Measurements from ENCODE around the gene PCBD2. TPM values are rescaled to one million over a fixed set of nuclear protein-coding genes. Genes with fewer than 3 reads are reported as not detected.
"Not testable (repeated sequence)": the region's sequence is repeated elsewhere in the genome, so short reads cannot be mapped to it uniquely, and the experiment has no call there.

Gene PCBD2
- total and polyA plus RNA-seq, 2 of the 4 experiments (the other 2 are of a cell fraction), result 2.2 to 2.7 TPM

- Histone ChIP-seq H3K27me3 (ENCODE audit: control insufficient read depth, insufficient read depth, low read length) (no peaks in the 10 kb centered on the region), H3K18ac (ENCODE audit: low read depth, low read length) (no peak overlapping the region), H2BK5ac (ENCODE audit: low read depth, low read length, poor library complexity, severe bottlenecking) (no peak overlapping the region), H2AFZ (replicated peaks; ENCODE audit: low read length, poor library complexity) (no peak overlapping the region), H3K4me2 (ENCODE audit: low read depth, low read length) (no peak overlapping the region), H3K4me1 (ENCODE audit: control insufficient read depth, insufficient read depth, low read length) (no peaks in the 10 kb centered on the region), H3K27ac (ENCODE audit: insufficient read depth, low read length) (no peak overlapping the region), H3K23ac (ENCODE audit: low read depth, low read length) (no peak overlapping the region), H4K5ac (ENCODE audit: low read depth, low read length) (no peak overlapping the region), H3K36me3 (ENCODE audit: control insufficient read depth, insufficient read depth, low read length) (no peaks in the 10 kb centered on the region), H4K91ac (ENCODE audit: insufficient read depth, low read depth, low read length) (no peak overlapping the region), H3K9me1 (ENCODE audit: insufficient read depth, low read length) (no peaks in the 10 kb centered on the region), H3K14ac (replicated peaks; ENCODE audit: low read depth, low read length) (no peak overlapping the region), H3K9me3 (ENCODE audit: control insufficient read depth, insufficient read depth, low read length) (no peaks in the 10 kb centered on the region), H2AK9ac (replicated peaks; ENCODE audit: low read depth, low read length, poor library complexity) (no peak overlapping the region), H2AK5ac (ENCODE audit: low read depth, low read length) (no peak overlapping the region), H3K4ac (ENCODE audit: low read depth, low read length) (no peak overlapping the region), H2BK15ac (ENCODE audit: low read depth, low read length) (no peak overlapping the region), H2BK20ac (ENCODE audit: low read depth, low read length) (no peak overlapping the region), H3K56ac (ENCODE audit: extremely low read depth, insufficient read depth, low read length) (no peak overlapping the region), H2BK120ac (ENCODE audit: low read depth, low read length) (no peak overlapping the region), H3K9ac (ENCODE audit: low read depth, low read length) (no peak overlapping the region), H4K20me1 (ENCODE audit: insufficient read depth, low read length) (no peaks in the 10 kb centered on the region), H3K79me1 (ENCODE audit: low read depth in 1 of 2, low read length in 2 of 2) (no peaks in the 10 kb centered on the region), H3K4me3 (ENCODE audit: insufficient read depth, low read depth, low read length) (no peak overlapping the region), H4K8ac (ENCODE audit: low read depth in 2 of 2, low read length in 2 of 2) (no peak overlapping the region)
- in situ Hi-C loops (cut with MboI; ENCODE audit: low sequenced_read_pairs), result no loop called here
- no peak for ATAC-seq (ENCODE audit: low read depth)
- no TSS peak for BruUV-seq (replicated peaks)
- dilution Hi-C loops (cut with HindIII; ENCODE audit: low sequenced_read_pairs, unreplicated experiment), result no loop called here
- intact Hi-C loops (cut with micrococcal nuclease), result loop anchor here (10.0 kb wide), 1 partner anchor 62 kb away; no protein-coding TSS in a partner anchor
- TF ChIP-seq SMC3 (IDR thresholded peaks at IDR 0.05; ENCODE audit: low read depth, low read length) (no peak), POLR2A (IDR thresholded peaks at IDR 0.05; ENCODE audit: low read depth, low read length) (no peak), BHLHE40 (IDR thresholded peaks at IDR 0.05; ENCODE audit: low read depth, low read length) (no peak), MAZ (IDR thresholded peaks at IDR 0.05; ENCODE audit: borderline replicate concordance, low read depth, low read length) (no peak), RAD21 (IDR thresholded peaks at IDR 0.05; ENCODE audit: low read length) (no peak)
- DNase-seq, result no peak
- ChIA-PET POLR2A (ENCODE audit: unreplicated experiment) (no interaction called here), CTCF (no interaction called here)
- WGBS, 2 experiments (ENCODE audit: extremely low coverage in 2 of 2, insufficient read length in 1 of 2), result 51% methylated on average over 3 of the region's 11 CpGs; no CpG with 5 or more reads in 1 of the 2 experiments
These were observed 92.1 kb downstream of the PCBD2 start for GRCh38 chr5:134997015-134997414.

DNA sequence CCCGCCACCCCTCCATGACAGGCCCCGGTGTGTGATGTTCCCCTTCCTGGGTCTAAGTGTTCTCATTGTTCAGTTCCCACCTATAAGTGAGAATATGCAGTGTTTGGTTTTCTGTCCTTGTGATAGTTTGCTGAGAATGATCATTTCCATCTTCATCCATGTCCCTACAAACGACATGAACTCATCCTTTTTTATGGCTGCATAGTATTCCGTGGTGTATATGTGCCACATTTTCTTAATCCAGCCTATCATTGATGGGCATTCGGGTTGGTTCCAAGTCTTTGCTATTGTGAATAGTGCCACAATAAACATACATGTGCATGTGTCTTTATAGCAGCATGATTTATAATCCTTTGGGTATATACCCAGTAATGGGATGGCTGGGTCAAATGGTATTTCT is 93.1 kb downstream of the PCBD2 start:
- H3K4me2 ChIP-seq (ENCODE audit: low read depth, low read length); H2BK5ac ChIP-seq (ENCODE audit: low read depth, low read length, poor library complexity, severe bottlenecking); H3K4me3 ChIP-seq (ENCODE audit: insufficient read depth, low read depth, low read length); H3K36me3 ChIP-seq (ENCODE audit: control insufficient read depth, insufficient read depth, low read length); DNase-seq; POLR2A ChIA-PET (ENCODE audit: unreplicated experiment); H3K4ac ChIP-seq (ENCODE audit: low read depth, low read length); H2BK15ac ChIP-seq (ENCODE audit: low read depth, low read length); H3K9me1 ChIP-seq (ENCODE audit: insufficient read depth, low read length); H3K14ac ChIP-seq (replicated peaks; ENCODE audit: low read depth, low read length); H3K18ac ChIP-seq (ENCODE audit: low read depth, low read length); H3K27ac ChIP-seq (ENCODE audit: insufficient read depth, low read length); H2AK9ac ChIP-seq (replicated peaks; ENCODE audit: low read depth, low read length, poor library complexity); H3K27me3 ChIP-seq (ENCODE audit: control insufficient read depth, insufficient read depth, low read length); H2BK20ac ChIP-seq (ENCODE audit: low read depth, low read length); H3K9ac ChIP-seq (ENCODE audit: low read depth, low read length); ATAC-seq (ENCODE audit: low read depth); H3K79me1 ChIP-seq (ENCODE audit: low read depth in 1 of 2, low read length in 2 of 2); H4K91ac ChIP-seq (ENCODE audit: insufficient read depth, low read depth, low read length); H2BK120ac ChIP-seq (ENCODE audit: low read depth, low read length); H3K56ac ChIP-seq (ENCODE audit: extremely low read depth, insufficient read depth, low read length); H3K4me1 ChIP-seq (ENCODE audit: control insufficient read depth, insufficient read depth, low read length); H3K9me3 ChIP-seq (ENCODE audit: control insufficient read depth, insufficient read depth, low read length); dilution Hi-C loops (cut with HindIII; ENCODE audit: low sequenced_read_pairs, unreplicated experiment); H2AK5ac ChIP-seq (ENCODE audit: low read depth, low read length); H2AFZ ChIP-seq (replicated peaks; ENCODE audit: low read length, poor library complexity); in situ Hi-C loops (cut with MboI; ENCODE audit: low sequenced_read_pairs); H4K8ac ChIP-seq (ENCODE audit: low read depth in 2 of 2, low read length in 2 of 2); BruUV-seq (replicated peaks); H4K5ac ChIP-seq (ENCODE audit: low read depth, low read length); H4K20me1 ChIP-seq (ENCODE audit: insufficient read depth, low read length); CTCF ChIA-PET; H3K23ac ChIP-seq (ENCODE audit: low read depth, low read length): not testable (repeated sequence)
- intact Hi-C loops (cut with micrococcal nuclease), result loop anchor here (10.0 kb wide), 1 partner anchor 63 kb away; no protein-coding TSS in a partner anchor
- WGBS, 2 experiments (ENCODE audit: extremely low coverage in 2 of 2, insufficient read length in 1 of 2), result no CpG with 5 or more reads among the region's 5 CpGs

Data from IMR-90 (cell line).